Tibial nerve (tissue), 3 donors: Measurements from ENCODE around the gene ACY1.

Experiments used
- CTCF ChIP-seq, 5 experiments: fragments of 200-600 bp in 3 of 5; fragments of 450-650 bp in 2 of 5; sonication (generic) in 3 of 5; IDR thresholded peaks; one replicate each; pipeline ENCODE4 v1.5.1; 2016 to 2019; ENCODE audit warnings: antibody characterized with exemption in 5 of 5, mild to moderate bottlenecking in 3 of 5, moderate library complexity in 2 of 5
- POLR2A ChIP-seq, 2 donors: fragments of 450-650 bp; IDR thresholded peaks; one replicate each; pipeline ENCODE4 v1.6.1; 2017; ENCODE audit warnings: antibody characterized with exemption in 2 of 2, mild to moderate bottlenecking in 2 of 2, moderate library complexity in 2 of 2

GRCh38 chr3:51961602-51962569 lies 21.4 kb upstream of the ACY1 start:
- TF ChIP-seq CTCF (IDR thresholded peaks at IDR 0.05) (no peak), POLR2A (IDR thresholded peaks at IDR 0.05) (no peak)
